H9 (cell line): ENCODE results near the gene MBL2. TPM values are rescaled to one million over a fixed set of nuclear protein-coding genes. Genes with fewer than 3 reads are reported as not detected.

ENCODE experiments used
- DNase-seq: peaks from one replicate; pipeline ENCODE4 v3.0.0-alpha.2; 2017
- H2AFZ ChIP-seq: one replicate; pipeline ENCODE4 v1.6.1; 2013; ENCODE audit warnings: mild to moderate bottlenecking, low read length, control low read depth, moderate library complexity
- H2AK5ac ChIP-seq: 2 replicates; pipeline ENCODE4 v1.6.1; 2013; ENCODE audit warnings: low read length, control low read depth, mixed read lengths; ENCODE audit not compliant: insufficient read length
- H2BK120ac ChIP-seq: one replicate; pipeline ENCODE4 v1.6.1; 2013; ENCODE audit warnings: low read depth, mild to moderate bottlenecking, low read length, control low read depth, inconsistent platforms; ENCODE audit not compliant: poor library complexity, severe bottlenecking
- H2BK12ac ChIP-seq: 2 replicates; pipeline ENCODE4 v1.6.1; 2013; ENCODE audit warnings: low read length, control low read depth, mixed read lengths, low read depth; ENCODE audit not compliant: insufficient read length
- H2BK15ac ChIP-seq: 2 replicates; pipeline ENCODE4 v1.6.1; 2013; ENCODE audit warnings: low read depth, low read length, control low read depth
- H2BK20ac ChIP-seq: one replicate; pipeline ENCODE4 v1.6.1; 2013; ENCODE audit warnings: low read depth, mild to moderate bottlenecking, low read length, control low read depth, inconsistent platforms; ENCODE audit not compliant: poor library complexity, severe bottlenecking
- H2BK5ac ChIP-seq: 2 replicates; pipeline ENCODE4 v1.6.1; 2013; ENCODE audit warnings: low read length, control low read depth, mixed read lengths; ENCODE audit not compliant: insufficient read length
- H3K14ac ChIP-seq: 2 replicates; pipeline ENCODE4 v1.6.1; 2013; ENCODE audit warnings: low read length, control low read depth; ENCODE audit not compliant: insufficient read depth
- H3K18ac ChIP-seq: 2 replicates; pipeline ENCODE4 v1.6.1; 2013; ENCODE audit warnings: low read depth, mild to moderate bottlenecking, mixed read lengths, low read length, control low read depth; ENCODE audit not compliant: insufficient read length
- H3K23ac ChIP-seq: 2 replicates; pipeline ENCODE4 v1.6.1; 2013; ENCODE audit warnings: low read length, control low read depth, mixed read lengths, low read depth; ENCODE audit not compliant: insufficient read length
- H3K23me2 ChIP-seq: 2 replicates; pipeline ENCODE4 v1.6.1; 2013; ENCODE audit warnings: low read depth, mild to moderate bottlenecking, mixed read lengths, low read length, control low read depth; ENCODE audit not compliant: insufficient read length, poor library complexity, severe bottlenecking
- H3K27ac ChIP-seq: 2 replicates; pipeline ENCODE4 v1.5.1; 2013; ENCODE audit warnings: low read length, control low read depth, mixed read lengths, low read depth; ENCODE audit not compliant: insufficient read length
- H3K27me3 ChIP-seq: 2 replicates; pipeline ENCODE4 v1.6.1; 2013; ENCODE audit warnings: low read length, control low read depth, inconsistent platforms; ENCODE audit not compliant: insufficient read depth
- H3K4ac ChIP-seq: 2 replicates; pipeline ENCODE4 v1.6.1; 2013; ENCODE audit warnings: low read depth, mild to moderate bottlenecking, control low read depth, inconsistent platforms, low read length, moderate library complexity
- H3K4me1 ChIP-seq: 2 replicates; pipeline ENCODE4 v1.6.1; 2013; ENCODE audit warnings: low read length, control low read depth, inconsistent platforms; ENCODE audit not compliant: insufficient read depth
- H3K4me2 ChIP-seq: 2 replicates; pipeline ENCODE4 v1.6.1; 2013; ENCODE audit warnings: low read length, control low read depth, mixed read lengths; ENCODE audit not compliant: insufficient read length, insufficient read depth
- H3K56ac ChIP-seq: 2 replicates; pipeline ENCODE4 v1.6.1; 2013; ENCODE audit warnings: low read depth, mild to moderate bottlenecking, mixed read lengths, low read length, control low read depth; ENCODE audit not compliant: insufficient read length
- H3K79me1 ChIP-seq: 2 replicates; pipeline ENCODE4 v1.6.1; 2013; ENCODE audit warnings: low read depth, mild to moderate bottlenecking, moderate library complexity, low read length, control low read depth, inconsistent platforms; ENCODE audit not compliant: insufficient read depth, poor library complexity, severe bottlenecking
- H3K79me2 ChIP-seq: 2 replicates; pipeline ENCODE4 v1.6.1; 2013; ENCODE audit warnings: low read length, control low read depth, inconsistent platforms; ENCODE audit not compliant: insufficient read depth
- H3K9ac ChIP-seq: 2 replicates; pipeline ENCODE4 v1.6.1; 2013; ENCODE audit warnings: low read length, control low read depth, mixed read lengths; ENCODE audit not compliant: insufficient read length; ENCODE audit errors: extremely low read depth
- H3K9me3 ChIP-seq: one replicate; pipeline ENCODE4 v1.6.1; 2013; ENCODE audit warnings: low read depth, low read length, inconsistent platforms; ENCODE audit not compliant: control insufficient read depth
- H3T11ph ChIP-seq: one replicate; pipeline ENCODE4 v1.6.1; 2013; ENCODE audit warnings: mild to moderate bottlenecking, low read length, control low read depth, inconsistent platforms
- H4K20me1 ChIP-seq: one replicate; pipeline ENCODE4 v1.6.1; 2013; ENCODE audit not compliant: control insufficient read depth, insufficient read length, insufficient read depth
- H4K5ac ChIP-seq: 2 replicates; pipeline ENCODE4 v1.6.1; 2013; ENCODE audit warnings: low read depth, mild to moderate bottlenecking, mixed read lengths, low read length, control low read depth; ENCODE audit not compliant: insufficient read length
- H4K8ac ChIP-seq: replicated peaks from 2 replicates; pipeline ENCODE4 v1.6.1; 2013; ENCODE audit warnings: low read length, control low read depth, mixed read lengths, low read depth; ENCODE audit not compliant: insufficient read length
- H4K91ac ChIP-seq: 2 replicates; pipeline ENCODE4 v1.6.1; 2013; ENCODE audit warnings: low read depth, mild to moderate bottlenecking, moderate library complexity, mixed read lengths, low read length, control low read depth; ENCODE audit not compliant: insufficient read length
- H3K27ac Mint-ChIP-seq, 3 experiments: 2 replicates in 2 of 3; 3 replicates in 1 of 3; pipeline ENCODE4 v1.8.0; 2020 to 2021; ENCODE audit warnings: mixed read lengths in 3 of 3, mild to moderate bottlenecking in 1 of 3, moderate library complexity in 1 of 3
- H3K27me3 Mint-ChIP-seq: 2 replicates; pipeline ENCODE4 v1.8.0; 2021; ENCODE audit warnings: low read depth, mild to moderate bottlenecking, moderate library complexity, mixed read lengths
- H3K36me3 Mint-ChIP-seq, 3 experiments: 2 replicates in 2 of 3; 3 replicates in 1 of 3; pipeline ENCODE4 v1.8.0; 2020 to 2021; ENCODE audit warnings: low read depth in 3 of 3, mixed read lengths in 3 of 3; ENCODE audit not compliant: insufficient read depth in 1 of 3
- H3K4me1 Mint-ChIP-seq, 2 experiments: 2 replicates each; pipeline ENCODE4 v1.8.0; 2020; ENCODE audit warnings: mixed read lengths in 2 of 2
- H3K4me3 Mint-ChIP-seq, 2 experiments: 2 replicates in 1 of 2; 3 replicates in 1 of 2; pipeline ENCODE4 v1.8.0; 2020 to 2021; ENCODE audit warnings: mild to moderate bottlenecking in 2 of 2, mixed read lengths in 2 of 2, moderate library complexity in 1 of 2
- H3K9me3 Mint-ChIP-seq, 2 experiments: 2 replicates in 1 of 2; 3 replicates in 1 of 2; pipeline ENCODE4 v1.8.0; 2020; ENCODE audit warnings: mild to moderate bottlenecking in 2 of 2, mixed read lengths in 2 of 2, moderate library complexity in 1 of 2
- WGBS: extraction: QIAGEN DNeasy Blood & Tissue Kit; methylation state at CpG from one replicate; pipeline ENCODE4 v1.1.7; 2013; ENCODE audit warnings: missing lambda C conversion rate, low lambda C conversion rate, mixed read lengths; ENCODE audit not compliant: insufficient read length; ENCODE audit errors: extremely low coverage; 5-methylcytosine and 5-hydroxymethylcytosine counted together
- total RNA-seq: library from RNA; stranded (reverse); gene quantifications from 2 replicates; pipeline ENCODE4 v1.2.1, GENCODE V29; 2021
- TF ChIP-seq, protein P1 (sequence below): fragments of 200-600 bp; sonication (generic); conservative IDR thresholded peaks from 3 replicates; pipeline ENCODE4 v1.8.0; 2021; ENCODE audit warnings: antibody characterized with exemption, mild to moderate bottlenecking

MBL2 gene
- total RNA-seq, 1 experiment from 2014 or later: not detected

DNA sequence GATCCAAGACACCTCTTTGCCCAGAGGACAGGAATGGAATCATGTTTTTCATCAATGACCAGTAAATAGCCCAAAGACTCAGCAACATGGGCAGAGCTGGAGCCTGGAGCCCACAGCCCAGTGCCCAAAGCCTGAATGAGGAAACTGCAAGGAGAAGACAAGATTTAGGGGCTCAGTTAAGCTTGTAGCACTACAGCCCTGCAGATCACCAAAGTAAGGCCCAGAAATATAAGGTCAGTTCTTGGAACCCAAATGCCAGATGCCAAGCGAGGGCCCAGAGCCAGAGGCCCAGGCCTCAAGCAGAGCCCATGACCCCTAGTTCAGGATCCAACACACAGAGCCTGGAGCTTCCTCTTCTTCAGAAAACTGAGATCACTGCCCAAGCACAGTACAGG, 32.4 kb downstream of the MBL2 start:
- Histone ChIP-seq H3K4ac (no peak overlapping the region), H3K23me2 (no peaks in the 10 kb centered on the region), H2BK20ac (no peak overlapping the region), H3K9me3 (no peaks in the 10 kb centered on the region), H3T11ph (no peak overlapping the region), H3K4me1 (no peaks in the 10 kb centered on the region), H2BK12ac (no peak overlapping the region), H3K27ac (no peak overlapping the region), H4K20me1 (no peaks in the 10 kb centered on the region), H4K5ac (no peak overlapping the region), H3K18ac (no peak overlapping the region), H3K79me1 (no peaks in the 10 kb centered on the region), H3K9ac (no peak overlapping the region), H3K79me2 (no peaks in the 10 kb centered on the region), H3K23ac (no peak overlapping the region), H2AK5ac (no peak overlapping the region), H3K4me2 (no peak overlapping the region), H3K14ac (no peak overlapping the region), H2AFZ (no peak overlapping the region), H4K8ac (no peak overlapping the region), H3K56ac (no peak overlapping the region), H3K27me3 (no peaks in the 10 kb centered on the region), H2BK5ac (no peak overlapping the region), H2BK120ac (no peak overlapping the region), H4K91ac (no peak overlapping the region), H2BK15ac (no peak overlapping the region)
- Mint-ChIP-seq H3K4me1 (no peaks in the 10 kb centered on the region; a peak in 1 of 4 replicates), H3K9me3 (peaks cover 19% of the 10 kb centered on the region in 2 experiments), H3K27me3 (no peaks in the 10 kb centered on the region; the same call in 1 of the 2 replicates), H3K27ac (no peak overlapping the region), H3K36me3 (peaks cover 3 to 14% (median 7%) of the 10 kb centered on the region in 3 experiments; a peak in 4 of 7 replicates), H3K4me3 (no peak overlapping the region)
- DNase-seq: no peak
- TF ChIP-seq, protein P1, sequence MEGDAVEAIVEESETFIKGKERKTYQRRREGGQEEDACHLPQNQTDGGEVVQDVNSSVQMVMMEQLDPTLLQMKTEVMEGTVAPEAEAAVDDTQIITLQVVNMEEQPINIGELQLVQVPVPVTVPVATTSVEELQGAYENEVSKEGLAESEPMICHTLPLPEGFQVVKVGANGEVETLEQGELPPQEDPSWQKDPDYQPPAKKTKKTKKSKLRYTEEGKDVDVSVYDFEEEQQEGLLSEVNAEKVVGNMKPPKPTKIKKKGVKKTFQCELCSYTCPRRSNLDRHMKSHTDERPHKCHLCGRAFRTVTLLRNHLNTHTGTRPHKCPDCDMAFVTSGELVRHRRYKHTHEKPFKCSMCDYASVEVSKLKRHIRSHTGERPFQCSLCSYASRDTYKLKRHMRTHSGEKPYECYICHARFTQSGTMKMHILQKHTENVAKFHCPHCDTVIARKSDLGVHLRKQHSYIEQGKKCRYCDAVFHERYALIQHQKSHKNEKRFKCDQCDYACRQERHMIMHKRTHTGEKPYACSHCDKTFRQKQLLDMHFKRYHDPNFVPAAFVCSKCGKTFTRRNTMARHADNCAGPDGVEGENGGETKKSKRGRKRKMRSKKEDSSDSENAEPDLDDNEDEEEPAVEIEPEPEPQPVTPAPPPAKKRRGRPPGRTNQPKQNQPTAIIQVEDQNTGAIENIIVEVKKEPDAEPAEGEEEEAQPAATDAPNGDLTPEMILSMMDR: no peak
- WGBS: no CpG with 5 or more reads among the region's 1 CpG
